ENCODE data around the gene CNTNAP2.

CNTNAP2 gene

DNA sequence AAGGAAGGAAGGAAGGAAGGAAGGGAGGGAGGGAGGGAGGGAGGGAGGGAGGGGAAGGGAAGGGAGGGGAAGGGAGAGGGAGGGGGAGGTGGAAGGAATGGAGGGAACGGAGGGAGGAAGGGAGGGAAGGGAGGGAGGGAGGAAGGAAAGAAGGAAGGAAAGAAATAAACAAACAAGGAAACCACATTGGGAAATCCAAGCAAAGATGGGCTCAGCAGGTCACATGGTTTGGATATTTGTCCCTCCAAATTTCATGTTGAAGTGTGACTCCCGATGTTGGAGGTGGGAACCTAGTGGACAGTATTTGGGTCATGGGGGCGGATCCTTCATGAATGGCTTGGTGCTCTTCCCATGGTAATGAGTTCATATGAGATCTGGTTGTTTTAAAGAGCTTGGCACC, 2019.4 kb downstream of the CNTNAP2 start:
- Histone ChIP-seq H3K9ac (ENCODE audit: low read length) (no peak overlapping the region), H3K27me3 (ENCODE audit: low read length) (no peaks in the 10 kb centered on the region), H3K36me3 (ENCODE audit: low read length) (no peaks in the 10 kb centered on the region), H3K9me3 (ENCODE audit: insufficient read depth, low read length) (no peaks in the 10 kb centered on the region), H3K9me2 (replicated peaks; ENCODE audit: insufficient read depth, low read length) (no peaks in the 10 kb centered on the region), H3K4me2 (ENCODE audit: low read depth, low read length, poor library complexity, severe bottlenecking) (no peak overlapping the region), H3K4me3 (ENCODE audit: insufficient read depth, low read length, poor library complexity, severe bottlenecking) (no peak overlapping the region), H2AFZ (ENCODE audit: low read depth, low read length, severe bottlenecking) (no peak overlapping the region), H4K20me1 (ENCODE audit: low read depth, low read length) (no peaks in the 10 kb centered on the region), H3K27ac (ENCODE audit: low read depth, low read length) (no peak overlapping the region), H3F3A (ENCODE audit: insufficient read depth) (no peaks in the 10 kb centered on the region), H3K79me2 (ENCODE audit: insufficient read depth, low read length) (no peaks in the 10 kb centered on the region)
- TF ChIP-seq, protein P1, sequence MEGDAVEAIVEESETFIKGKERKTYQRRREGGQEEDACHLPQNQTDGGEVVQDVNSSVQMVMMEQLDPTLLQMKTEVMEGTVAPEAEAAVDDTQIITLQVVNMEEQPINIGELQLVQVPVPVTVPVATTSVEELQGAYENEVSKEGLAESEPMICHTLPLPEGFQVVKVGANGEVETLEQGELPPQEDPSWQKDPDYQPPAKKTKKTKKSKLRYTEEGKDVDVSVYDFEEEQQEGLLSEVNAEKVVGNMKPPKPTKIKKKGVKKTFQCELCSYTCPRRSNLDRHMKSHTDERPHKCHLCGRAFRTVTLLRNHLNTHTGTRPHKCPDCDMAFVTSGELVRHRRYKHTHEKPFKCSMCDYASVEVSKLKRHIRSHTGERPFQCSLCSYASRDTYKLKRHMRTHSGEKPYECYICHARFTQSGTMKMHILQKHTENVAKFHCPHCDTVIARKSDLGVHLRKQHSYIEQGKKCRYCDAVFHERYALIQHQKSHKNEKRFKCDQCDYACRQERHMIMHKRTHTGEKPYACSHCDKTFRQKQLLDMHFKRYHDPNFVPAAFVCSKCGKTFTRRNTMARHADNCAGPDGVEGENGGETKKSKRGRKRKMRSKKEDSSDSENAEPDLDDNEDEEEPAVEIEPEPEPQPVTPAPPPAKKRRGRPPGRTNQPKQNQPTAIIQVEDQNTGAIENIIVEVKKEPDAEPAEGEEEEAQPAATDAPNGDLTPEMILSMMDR (IDR thresholded peaks at IDR 0.05; ENCODE audit: insufficient read depth, low read length, poor library complexity, severe bottlenecking): no peak
- TF ChIP-seq EZH2phosphoT487 (conservative IDR thresholded peaks at IDR 0.05; ENCODE audit: low read length): no peak

- no peaks in the 10 kb centered on the region for H3K27me3 ChIP-seq (ENCODE audit: low read length)
- no peaks in the 10 kb centered on the region for H3K9me2 ChIP-seq (replicated peaks; ENCODE audit: insufficient read depth, low read length)
- H3K9me3 ChIP-seq (ENCODE audit: insufficient read depth, low read length): no peaks in the 10 kb centered on the region
- no peaks in the 10 kb centered on the region for H3K36me3 ChIP-seq (ENCODE audit: low read length)
- H3K4me3 ChIP-seq (ENCODE audit: insufficient read depth, low read length, poor library complexity, severe bottlenecking): no peak overlapping the region
- no peak overlapping the region for H3K9ac ChIP-seq (ENCODE audit: low read length)
- no peaks in the 10 kb centered on the region for H3F3A ChIP-seq (ENCODE audit: insufficient read depth)
- no peaks in the 10 kb centered on the region for H3K79me2 ChIP-seq (ENCODE audit: insufficient read depth, low read length)
- no peaks in the 10 kb centered on the region for H4K20me1 ChIP-seq (ENCODE audit: low read depth, low read length)
- TF ChIP-seq, protein P1 (IDR thresholded peaks at IDR 0.05; ENCODE audit: insufficient read depth, low read length, poor library complexity, severe bottlenecking): peak; percentile 46
- no peak for TF ChIP-seq EZH2phosphoT487 (conservative IDR thresholded peaks at IDR 0.05; ENCODE audit: low read length)
- no peak overlapping the region for H3K27ac ChIP-seq (ENCODE audit: low read depth, low read length)
- H2AFZ ChIP-seq (ENCODE audit: low read depth, low read length, severe bottlenecking): no peak overlapping the region
- no peak overlapping the region for H3K4me2 ChIP-seq (ENCODE audit: low read depth, low read length, poor library complexity, severe bottlenecking)
Observed at GRCh38 chr7:148142660-148143248, 2026.2 kb downstream of the CNTNAP2 start.

DNA sequence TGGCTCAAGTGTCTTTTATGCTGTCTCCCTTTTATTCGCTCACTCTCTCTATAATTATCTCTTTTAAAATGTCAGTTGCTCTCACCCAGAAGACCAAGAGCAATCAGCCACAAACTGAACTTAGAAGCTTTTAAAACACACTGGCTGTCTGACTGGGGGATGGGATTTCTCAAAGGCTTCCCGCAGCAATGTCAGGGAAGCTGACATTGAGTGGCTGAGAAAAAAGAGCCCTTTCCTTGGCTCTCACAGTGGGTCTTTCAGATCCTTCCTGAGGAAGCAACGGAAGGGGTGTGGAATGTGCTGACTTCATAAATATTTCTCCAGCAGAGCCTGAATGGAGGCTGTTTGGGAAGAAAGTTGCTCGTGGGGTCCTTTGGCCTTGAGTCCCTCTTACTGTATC, 2028.2 kb downstream of the CNTNAP2 start:
- no peaks in the 10 kb centered on the region for H3K36me3 ChIP-seq (ENCODE audit: low read length)
- H3K4me3 ChIP-seq (ENCODE audit: insufficient read depth, low read length, poor library complexity, severe bottlenecking): no peak overlapping the region
- TF ChIP-seq EZH2phosphoT487 (conservative IDR thresholded peaks at IDR 0.05; ENCODE audit: low read length): no peak
- TF ChIP-seq, protein P1 (IDR thresholded peaks at IDR 0.05; ENCODE audit: insufficient read depth, low read length, poor library complexity, severe bottlenecking): no peak
- no peaks in the 10 kb centered on the region for H3F3A ChIP-seq (ENCODE audit: insufficient read depth)
- no peaks in the 10 kb centered on the region for H3K9me3 ChIP-seq (ENCODE audit: insufficient read depth, low read length)
- no peak overlapping the region for H3K9ac ChIP-seq (ENCODE audit: low read length)
- no peaks in the 10 kb centered on the region for H3K79me2 ChIP-seq (ENCODE audit: insufficient read depth, low read length)
- H3K4me2 ChIP-seq (ENCODE audit: low read depth, low read length, poor library complexity, severe bottlenecking): no peak overlapping the region
- H2AFZ ChIP-seq (ENCODE audit: low read depth, low read length, severe bottlenecking): no peak overlapping the region
- H3K9me2 ChIP-seq (replicated peaks; ENCODE audit: insufficient read depth, low read length): no peaks in the 10 kb centered on the region
- H4K20me1 ChIP-seq (ENCODE audit: low read depth, low read length): no peaks in the 10 kb centered on the region
- H3K27me3 ChIP-seq (ENCODE audit: low read length): no peaks in the 10 kb centered on the region
- H3K27ac ChIP-seq (ENCODE audit: low read depth, low read length): no peak overlapping the region
